Pancreas (tissue), 10 donors: ENCODE data around the gene WASF2. TPM values are rescaled to one million over a fixed set of nuclear protein-coding genes. Genes with fewer than 3 reads are reported as not detected.

Experiments
- ATAC-seq, 4 donors: fragments of 200-7000 bp; cut with Tn5 transposase; one replicate each; pipeline versions ENCODE4 v1.8.0 to v1.9.1; 2020; ENCODE audit warnings: mild to moderate bottlenecking in 4 of 4, moderate library complexity in 4 of 4
- DNase-seq, 6 donors: peaks; one replicate each; pipeline ENCODE4 v3.0.0-alpha.2; 2020
- FAIRE-seq: peaks from 2 replicates; lab custom pipeline; 2012; peaks lifted over from hg19 to GRCh38; lab: Jason Lieb, UNC
- H3K27ac ChIP-seq, 4 donors: fragments of 200-600 bp; sonication (generic); 1 replicate in 3 of 4; 2 replicates in 1 of 4; pipeline versions ENCODE4 v1.5.0 to v1.8.0; 2020
- H3K27me3 ChIP-seq, 4 donors: fragments of 200-600 bp; one replicate each; pipeline ENCODE4 v1.8.0; 2021
- H3K36me3 ChIP-seq, 3 donors: fragments of 200-600 bp; sonication (generic) in 1 of 3; one replicate each; pipeline versions ENCODE4 v1.5.0 to v1.8.0; 2020 to 2021
- H3K4me1 ChIP-seq, 3 donors: fragments of 200-600 bp; one replicate each; pipeline ENCODE4 v1.8.0; 2021
- H3K4me3 ChIP-seq, 4 donors: fragments of 200-600 bp; sonication (generic) in 2 of 4; one replicate each; pipeline versions ENCODE4 v1.5.0 to v1.8.0; 2020 to 2021
- H3K9me3 ChIP-seq, 4 donors: fragments of 200-600 bp; one replicate each; pipeline ENCODE4 v1.8.0; 2021
- WGBS, 2 donors: extraction: QIAGEN DNeasy Blood & Tissue Kit; methylation state at CpG; one replicate each; pipeline ENCODE4 v1.1.7; 2013; 5-methylcytosine and 5-hydroxymethylcytosine counted together
- intact Hi-C, 3 donors: fragments of 100-400 bp; cut with DNase I; formaldehyde crosslinking; loops; one replicate each; pipeline versions ENCODE4 v1.11.1 to v1.14.2; 2022
- polyA plus RNA-seq, 2 donors: library from polyadenylated mRNA; stranded (reverse); fragments of 200-250 nt; gene quantifications; one replicate each; pipeline ENCODE4 v1.2.3, GENCODE V29; 2013
- total RNA-seq, 6 donors: library from RNA; stranded (reverse); fragmentation: NEBNext Ultra II Directional in 4 of 6; extraction: Animal tissue kit (Norgen Biotek cat#: 25700) in 4 of 6; gene quantifications; one replicate each; pipeline versions ENCODE4 v1.2.1 to v1.2.4, GENCODE V29; 2021 to 2023
- TF ChIP-seq, protein P1 (sequence below), 4 donors: fragments of 200-600 bp; sonication (generic) in 3 of 4; IDR thresholded peaks; one replicate each; pipeline versions ENCODE4 v1.5.0 to v1.8.0; 2021; ENCODE audit warnings: antibody characterized with exemption in 4 of 4
- donor health status: healthy with polysubstance abuse.
- donor health status: DM: no; HTN: no; CAD: no; lungs with moderate emphysema.
- donor health status: DM: no; HTN: no; CAD: no.
- donor health status: control.
- donor health status: control.
- donor health status: Bipolar disorder and iron deficiency.
- donor health status: DM: yes; HTN: yes; CAD: no.
- donor health status: DM: no; HTN: no; CAD: no.
- donor health status: DM: no; HTN: no; CAD: no.
- donor health status: DM: yes; HTN: yes; CAD: no.

Gene WASF2
- total and polyA plus RNA-seq, 8 donors = 13.5 to 83.2 (median 51.4) TPM

DNA sequence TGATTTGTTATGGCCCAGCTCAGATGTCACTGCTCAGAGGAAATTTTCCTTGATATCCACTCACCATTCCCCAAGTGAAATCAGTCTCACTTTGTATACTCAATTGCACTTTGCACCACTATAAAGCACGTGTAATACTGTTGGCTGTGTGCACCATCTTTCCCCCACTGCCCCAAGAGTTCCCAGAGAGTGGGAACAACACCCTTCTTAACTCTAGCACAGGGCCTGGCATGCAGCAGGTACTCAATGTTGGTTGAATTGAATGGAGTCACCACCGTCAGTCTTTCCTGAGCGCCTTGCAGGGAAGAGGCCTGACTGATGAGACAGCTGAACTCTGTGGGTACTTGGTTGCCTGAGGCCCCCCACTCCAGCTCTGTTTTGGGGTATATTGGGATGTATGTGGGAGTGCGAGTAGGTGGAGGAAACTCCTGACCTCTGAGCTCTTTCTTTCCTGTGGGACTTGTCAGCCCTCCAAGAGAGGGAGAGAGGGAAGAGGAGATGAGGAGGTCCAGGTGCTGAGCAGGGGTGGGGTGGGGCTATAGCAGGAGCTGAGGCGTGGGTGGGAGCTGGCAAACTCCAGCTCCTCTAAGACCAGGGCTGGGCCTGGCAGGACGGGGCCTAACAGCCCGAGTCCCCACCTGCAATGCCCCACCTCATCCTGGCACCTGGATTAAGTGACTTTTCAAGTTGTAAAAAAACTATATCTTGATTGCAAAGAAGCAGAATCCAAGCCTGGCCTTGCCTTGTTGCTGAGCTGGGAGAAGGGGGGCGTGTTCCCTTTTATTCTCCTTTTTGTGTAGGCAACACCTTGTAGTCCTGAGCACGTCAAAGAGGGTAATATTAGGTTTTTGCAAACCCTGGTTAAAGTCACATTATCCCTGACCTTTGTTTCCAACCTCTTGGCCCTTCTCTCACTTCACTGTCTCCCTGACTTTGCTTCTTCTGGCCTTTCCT is 19.4 kb upstream of the WASF2 start:
- intact Hi-C loops = no loop called here
- DNase-seq (peak in 1 of 6 donors; percentile 16), ATAC-seq (no peak), FAIRE-seq (no peak)
- Histone ChIP-seq H3K9me3 (no peaks in the 10 kb centered on the region), H3K27ac (no peak overlapping the region), H3K4me1 (no peaks in the 10 kb centered on the region), H3K27me3 (no peaks in the 10 kb centered on the region), H3K36me3 (no peaks in the 10 kb centered on the region), H3K4me3 (no peak overlapping the region)
- TF ChIP-seq, protein P1, sequence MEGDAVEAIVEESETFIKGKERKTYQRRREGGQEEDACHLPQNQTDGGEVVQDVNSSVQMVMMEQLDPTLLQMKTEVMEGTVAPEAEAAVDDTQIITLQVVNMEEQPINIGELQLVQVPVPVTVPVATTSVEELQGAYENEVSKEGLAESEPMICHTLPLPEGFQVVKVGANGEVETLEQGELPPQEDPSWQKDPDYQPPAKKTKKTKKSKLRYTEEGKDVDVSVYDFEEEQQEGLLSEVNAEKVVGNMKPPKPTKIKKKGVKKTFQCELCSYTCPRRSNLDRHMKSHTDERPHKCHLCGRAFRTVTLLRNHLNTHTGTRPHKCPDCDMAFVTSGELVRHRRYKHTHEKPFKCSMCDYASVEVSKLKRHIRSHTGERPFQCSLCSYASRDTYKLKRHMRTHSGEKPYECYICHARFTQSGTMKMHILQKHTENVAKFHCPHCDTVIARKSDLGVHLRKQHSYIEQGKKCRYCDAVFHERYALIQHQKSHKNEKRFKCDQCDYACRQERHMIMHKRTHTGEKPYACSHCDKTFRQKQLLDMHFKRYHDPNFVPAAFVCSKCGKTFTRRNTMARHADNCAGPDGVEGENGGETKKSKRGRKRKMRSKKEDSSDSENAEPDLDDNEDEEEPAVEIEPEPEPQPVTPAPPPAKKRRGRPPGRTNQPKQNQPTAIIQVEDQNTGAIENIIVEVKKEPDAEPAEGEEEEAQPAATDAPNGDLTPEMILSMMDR (IDR thresholded peaks at IDR 0.05) = no peak
- 82% methylated on average over 9 of the region's 9 CpGs for WGBS, 2 donors

DNA sequence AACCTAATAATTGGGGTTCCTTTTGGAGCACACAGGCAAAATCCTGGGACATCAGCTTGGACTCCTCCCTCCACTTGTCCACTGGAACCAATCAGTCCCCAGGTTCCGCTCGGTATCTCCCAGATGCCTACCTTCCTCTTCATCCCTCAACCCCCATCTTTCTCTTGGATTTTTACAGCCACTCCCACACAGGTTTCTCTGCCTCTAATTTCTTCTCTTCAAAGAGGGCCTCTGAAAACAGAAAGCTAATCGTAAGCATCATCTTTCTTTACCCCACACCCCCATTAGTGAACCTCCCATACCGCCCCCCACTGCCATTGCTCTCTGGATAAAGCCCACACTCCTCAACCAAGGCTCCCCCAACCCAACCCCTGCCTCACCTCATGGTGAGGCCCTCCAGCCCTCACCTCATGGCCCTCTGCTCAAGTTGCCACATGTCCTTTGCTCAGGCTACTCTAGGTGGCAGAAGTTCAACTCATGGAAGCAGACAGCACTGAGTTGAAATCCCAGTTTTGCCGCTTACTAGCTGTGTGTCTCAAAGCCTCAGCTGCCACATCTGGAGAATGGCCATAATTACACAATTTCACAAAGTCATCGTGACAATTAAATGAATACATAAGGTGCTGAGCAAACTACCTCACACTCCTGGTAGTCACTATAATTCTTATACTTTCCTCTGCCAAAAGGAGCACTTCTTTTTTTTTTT is 18.1 kb upstream of the WASF2 start:
- DNase-seq (no peak), ATAC-seq (no peak), FAIRE-seq (no peak)
- intact Hi-C loops = no loop called here
- Histone ChIP-seq H3K27me3 (no peaks in the 10 kb centered on the region), H3K36me3 (no peaks in the 10 kb centered on the region), H3K9me3 (no peaks in the 10 kb centered on the region), H3K27ac (no peak overlapping the region), H3K4me1 (peaks cover 0 to 2% (median 0%) of the 10 kb centered on the region in 3 donors), H3K4me3 (no peak overlapping the region)
- whole genome bisulfite sequencing, 2 donors = 85% methylated on average over 6 of the region's 6 CpGs
- TF ChIP-seq, protein P1 (IDR thresholded peaks at IDR 0.05) = no peak

DNA sequence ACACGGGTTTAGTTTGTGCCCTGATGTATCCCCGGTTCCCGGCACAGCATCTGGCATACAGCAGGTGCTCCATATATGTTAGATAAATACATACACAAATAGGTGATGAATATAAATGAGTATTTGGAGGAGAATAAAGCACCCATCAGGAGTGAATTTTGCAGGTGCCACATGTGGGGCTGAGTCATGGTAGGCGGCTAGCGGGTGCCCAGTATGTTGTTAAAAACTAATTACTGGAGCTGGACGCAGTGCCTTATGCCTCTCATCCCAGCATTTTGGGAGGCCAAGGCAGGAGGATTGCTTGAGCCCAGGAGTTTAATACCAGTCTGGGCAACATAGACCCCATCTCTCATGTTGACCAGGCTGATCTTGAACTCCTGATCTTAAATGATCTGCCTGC is 16.7 kb upstream of the WASF2 start:
- intact Hi-C loops = no loop called here
- Histone ChIP-seq H3K27ac (no peak overlapping the region), H3K4me3 (no peak overlapping the region), H3K27me3 (no peaks in the 10 kb centered on the region), H3K9me3 (no peaks in the 10 kb centered on the region), H3K36me3 (no peaks in the 10 kb centered on the region), H3K4me1 (peaks cover 0 to 2% (median 0%) of the 10 kb centered on the region in 3 donors)
- WGBS, 2 donors = 94 to 98% methylated on average over 6 of the region's 6 CpGs
- TF ChIP-seq, protein P1 (IDR thresholded peaks at IDR 0.05) = no peak
- no peak for FAIRE-seq
- ATAC-seq = no peak
- no peak for DNase-seq

DNA sequence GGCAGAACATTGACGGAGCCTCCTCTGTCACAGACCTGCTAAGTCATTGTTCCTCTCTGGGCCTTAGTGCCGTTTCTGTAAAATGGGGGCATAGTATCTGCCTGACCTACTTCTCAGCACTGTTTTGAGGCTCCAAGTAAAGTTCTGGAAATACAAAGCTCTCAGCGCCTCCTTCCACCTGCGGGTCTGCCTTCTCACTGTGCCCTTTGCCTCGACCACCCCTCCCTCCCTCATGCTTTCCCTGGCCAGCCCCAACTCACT is 15.4 kb upstream of the WASF2 start:
- ATAC-seq (no peak), FAIRE-seq (no peak), DNase-seq (no peak)
- Histone ChIP-seq H3K27ac (peak overlapping the region in 3 of 4 donors; percentile 54 to 66 (median 58)), H3K4me1 (peaks cover 0 to 2% (median 0%) of the 10 kb centered on the region in 3 donors), H3K4me3 (no peak overlapping the region), H3K9me3 (no peaks in the 10 kb centered on the region), H3K27me3 (no peaks in the 10 kb centered on the region), H3K36me3 (no peaks in the 10 kb centered on the region)
- 68 to 72% methylated on average over 5 of the region's 5 CpGs for WGBS, 2 donors
- TF ChIP-seq, protein P1 (IDR thresholded peaks at IDR 0.05) = no peak
- intact Hi-C loops = no loop called here
